ENCODE measurements around the gene GADD45B.
"Not testable (repeated sequence)": the region's sequence is repeated elsewhere in the genome, so short reads cannot be mapped to it uniquely, and the experiment has no call there.

The GADD45B gene

GRCh38 chr19:2517881-2518601 lies 42.1 kb downstream of the GADD45B start:
- DNase-seq, result no peak

DNA sequence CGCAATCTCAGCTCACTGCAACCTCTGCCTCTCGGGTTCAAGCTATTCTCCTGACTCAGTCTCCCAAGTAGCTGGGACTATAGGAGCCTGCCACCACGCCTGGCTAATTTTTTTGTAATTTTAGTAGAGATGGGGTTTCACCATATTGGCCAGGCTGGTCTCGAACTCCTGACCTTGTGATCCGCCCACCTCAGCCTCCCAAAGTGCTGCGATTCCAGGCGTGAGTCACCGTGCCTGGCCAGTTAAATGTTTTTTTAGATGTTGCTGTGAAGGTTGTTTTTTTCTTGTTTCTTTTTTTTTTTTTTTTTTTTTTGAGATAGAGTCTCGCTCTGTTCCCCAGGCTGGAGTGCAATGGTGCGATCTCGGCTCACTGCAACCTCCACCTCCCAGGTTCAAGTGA lies 42.9 kb downstream of the GADD45B start:
- DNase-seq, result not testable (repeated sequence)

DNA sequence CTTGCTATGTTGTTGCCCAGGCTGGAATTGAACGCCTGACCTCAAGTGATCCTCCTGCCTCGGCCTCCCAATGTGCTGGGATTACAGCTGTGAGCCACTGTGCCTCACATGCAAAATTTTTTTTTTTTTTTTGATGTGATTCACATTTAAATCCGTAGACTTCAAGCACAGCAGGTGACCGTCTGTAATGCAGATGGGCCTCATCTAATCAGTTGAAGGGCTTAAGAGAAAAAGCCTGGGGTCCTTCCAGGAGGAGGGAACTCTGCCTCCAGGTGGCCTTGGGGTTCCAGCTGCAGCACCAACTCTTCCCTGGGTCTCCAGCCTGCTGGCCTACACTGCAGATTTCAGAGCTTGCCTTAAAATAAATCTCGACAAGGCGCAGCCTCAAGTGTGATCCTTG lies 43.6 kb downstream of the GADD45B start:
- DNase-seq, result no peak

DNA sequence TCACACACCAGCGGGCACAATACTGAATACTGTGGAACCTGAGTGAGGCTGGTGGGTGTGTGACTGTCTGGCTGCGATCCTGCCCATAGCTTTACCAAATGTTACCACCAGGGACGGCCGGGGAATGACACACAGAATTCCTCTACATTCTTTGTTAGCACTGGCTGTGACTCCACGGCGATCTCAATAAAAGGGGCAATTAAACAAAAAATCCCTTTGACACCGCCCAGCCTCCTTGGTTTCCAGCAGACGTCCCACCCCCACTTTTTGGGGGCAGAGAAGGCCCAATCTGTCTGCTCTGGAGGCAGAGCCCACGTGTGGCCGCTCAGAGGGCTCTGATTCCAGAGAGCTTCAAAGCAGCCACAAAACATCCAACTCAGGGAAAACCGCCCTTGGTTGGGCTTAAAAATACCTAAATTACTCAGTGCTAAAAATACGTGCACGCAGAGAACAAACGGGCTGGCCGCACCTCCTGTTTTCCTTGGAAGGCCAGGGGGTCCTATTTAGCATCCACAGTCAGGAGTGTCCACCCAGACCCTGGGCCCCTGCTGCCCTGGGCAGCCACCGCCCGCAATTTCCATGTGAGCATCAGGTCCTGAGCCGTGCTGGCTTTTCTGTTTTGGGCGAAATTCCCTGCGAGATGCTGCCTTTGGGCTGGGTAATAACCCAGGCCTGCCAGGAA lies 47.8 kb downstream of the GADD45B start:
- no peak for DNase-seq

DNA sequence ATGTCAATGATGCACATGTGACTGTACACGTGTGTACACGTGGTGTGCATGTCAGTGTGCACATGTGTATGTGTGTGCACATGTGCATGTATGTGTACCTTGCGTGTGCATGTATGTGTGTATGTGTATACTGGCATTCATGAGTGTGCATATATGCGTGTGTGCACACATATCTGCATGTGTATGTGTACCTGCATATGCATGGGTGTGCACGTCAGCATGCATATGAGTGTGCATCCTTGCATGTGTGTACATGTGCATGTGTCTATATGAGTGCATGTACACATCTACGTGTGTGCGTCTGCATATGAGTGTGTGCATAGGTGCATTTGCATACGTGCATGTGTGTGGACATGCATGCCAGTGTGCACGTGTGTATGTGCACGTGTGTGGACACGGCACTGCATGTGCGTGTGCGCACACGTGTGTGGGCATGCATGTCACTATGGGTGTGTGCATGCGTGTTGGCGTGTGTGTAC lies 48.5 kb downstream of the GADD45B start:
- no peak for DNase-seq

GRCh38 chr19:2524840-2525723 lies 49.2 kb downstream of the GADD45B start:
- peak; percentile 41 to 54 (median 44) for DNase-seq

- DNase-seq, result no peak
Measured at GRCh38 chr19:2527171-2527570, 51.2 kb downstream of the GADD45B start.

DNA sequence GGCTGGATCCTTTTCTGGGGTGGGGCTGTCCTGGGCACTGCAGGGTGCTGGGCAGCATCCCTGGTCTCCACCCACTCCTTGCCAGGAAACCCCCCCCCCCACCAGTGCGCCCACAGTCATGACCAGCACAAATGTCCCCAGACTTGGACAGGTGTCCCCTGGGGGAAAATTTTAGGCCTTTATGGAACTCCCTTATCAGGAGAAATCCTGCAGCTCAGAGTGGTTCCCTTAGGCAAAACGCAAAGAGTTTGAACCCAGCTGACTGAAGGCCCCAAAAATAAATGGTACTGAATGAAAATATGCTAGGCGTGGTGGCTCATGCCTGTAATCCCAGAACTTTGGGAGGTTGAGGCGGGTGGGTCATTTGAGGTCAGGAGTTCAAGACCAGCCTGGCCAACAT lies 51.8 kb downstream of the GADD45B start:
- no peak for DNase-seq

All from suppressor macrophage treated with lipopolysaccharide for 1 hour (primary cell).